ENCODE measurements around the gene CNTN5.

DNA sequence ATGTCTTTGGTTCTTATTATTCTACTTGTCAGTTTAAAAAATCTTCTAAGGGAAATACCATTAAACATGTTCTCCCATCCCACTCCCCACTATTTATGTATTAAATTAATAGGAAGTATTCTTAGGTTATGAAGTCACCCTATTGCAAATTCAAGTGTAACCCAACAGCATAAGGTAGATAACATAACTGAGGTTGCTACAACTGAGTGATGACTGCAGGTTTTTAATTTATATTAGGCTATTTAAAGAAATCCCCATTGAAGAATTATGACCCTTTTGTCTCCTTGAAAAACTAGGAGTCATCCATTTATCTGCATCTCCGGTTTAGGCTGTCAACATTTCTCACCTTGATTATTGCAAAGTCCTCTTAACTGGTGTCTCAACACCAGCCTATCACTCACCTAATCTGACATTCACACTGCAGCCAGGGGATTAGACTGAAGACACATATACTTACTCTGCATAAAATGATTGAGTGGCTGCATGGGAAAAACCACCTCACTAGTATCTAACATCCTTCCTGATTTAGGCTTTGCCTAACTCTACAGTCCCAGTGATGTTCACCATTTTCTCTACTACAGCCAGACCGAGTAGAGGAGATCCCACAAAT, 649.4 kb downstream of the CNTN5 start:
- TF ChIP-seq, protein P1, sequence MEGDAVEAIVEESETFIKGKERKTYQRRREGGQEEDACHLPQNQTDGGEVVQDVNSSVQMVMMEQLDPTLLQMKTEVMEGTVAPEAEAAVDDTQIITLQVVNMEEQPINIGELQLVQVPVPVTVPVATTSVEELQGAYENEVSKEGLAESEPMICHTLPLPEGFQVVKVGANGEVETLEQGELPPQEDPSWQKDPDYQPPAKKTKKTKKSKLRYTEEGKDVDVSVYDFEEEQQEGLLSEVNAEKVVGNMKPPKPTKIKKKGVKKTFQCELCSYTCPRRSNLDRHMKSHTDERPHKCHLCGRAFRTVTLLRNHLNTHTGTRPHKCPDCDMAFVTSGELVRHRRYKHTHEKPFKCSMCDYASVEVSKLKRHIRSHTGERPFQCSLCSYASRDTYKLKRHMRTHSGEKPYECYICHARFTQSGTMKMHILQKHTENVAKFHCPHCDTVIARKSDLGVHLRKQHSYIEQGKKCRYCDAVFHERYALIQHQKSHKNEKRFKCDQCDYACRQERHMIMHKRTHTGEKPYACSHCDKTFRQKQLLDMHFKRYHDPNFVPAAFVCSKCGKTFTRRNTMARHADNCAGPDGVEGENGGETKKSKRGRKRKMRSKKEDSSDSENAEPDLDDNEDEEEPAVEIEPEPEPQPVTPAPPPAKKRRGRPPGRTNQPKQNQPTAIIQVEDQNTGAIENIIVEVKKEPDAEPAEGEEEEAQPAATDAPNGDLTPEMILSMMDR (conservative IDR thresholded peaks at IDR 0.05 in 1 of 2, IDR thresholded peaks at IDR 0.05 in 1 of 2; ENCODE audit: low read depth in 1 of 2, low read length in 2 of 2): no peak
- no peak for TF ChIP-seq EZH2 (IDR thresholded peaks at IDR 0.05; ENCODE audit: low read length, missing control alignments)
